NB4 (cell line): ENCODE measurements around the gene TGFBR3L.

Experiments
- DNase-seq: peaks from one replicate; pipeline ENCODE4 v3.0.0; 2010; ENCODE audit warnings: low read depth
- H3K4me3 ChIP-seq: one replicate; pipeline ENCODE4 v1.5.1; 2011; ENCODE audit warnings: mild to moderate bottlenecking, low read depth, low read length, moderate library complexity
- MYC ChIP-seq: IDR thresholded peaks from 2 replicates; pipeline ENCODE4 v1.6.1; 2011; ENCODE audit warnings: low read depth, low read length
- POLR2A ChIP-seq: IDR thresholded peaks from 2 replicates; pipeline ENCODE4 v1.6.1; 2011; ENCODE audit warnings: mild to moderate bottlenecking; ENCODE audit not compliant: insufficient read length; ENCODE audit errors: extremely low read depth
- TF ChIP-seq, protein P1 (sequence below): IDR thresholded peaks from one replicate; pipeline ENCODE4 v1.5.1; 2012; ENCODE audit warnings: low read depth, low read length
- TF ChIP-seq, protein P2 (sequence below): IDR thresholded peaks from 2 replicates; pipeline ENCODE4 v1.6.1; 2011; ENCODE audit warnings: low read depth, low read length

TGFBR3L gene

DNA sequence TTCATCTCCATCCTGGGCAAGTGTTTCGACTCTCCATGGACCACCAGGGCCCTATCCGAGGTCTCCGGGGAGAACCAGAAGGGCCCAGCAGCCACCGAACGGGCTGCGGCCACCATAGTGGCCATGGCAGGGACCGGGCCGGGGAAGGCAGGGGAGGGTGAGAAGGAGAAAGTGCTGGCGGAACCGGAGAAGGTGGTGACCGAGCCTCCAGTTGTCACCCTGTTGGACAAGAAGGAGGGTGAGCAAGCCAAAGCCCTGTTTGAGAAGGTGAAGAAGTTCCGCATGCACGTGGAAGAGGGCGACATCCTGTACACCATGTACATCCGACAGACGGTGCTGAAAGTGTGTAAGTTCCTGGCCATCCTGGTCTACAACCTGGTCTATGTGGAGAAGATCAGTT is 15.7 kb upstream of the TGFBR3L start:
- DNase-seq = no peak
- H3K4me3 ChIP-seq = no peak overlapping the region
- TF ChIP-seq, protein P1, sequence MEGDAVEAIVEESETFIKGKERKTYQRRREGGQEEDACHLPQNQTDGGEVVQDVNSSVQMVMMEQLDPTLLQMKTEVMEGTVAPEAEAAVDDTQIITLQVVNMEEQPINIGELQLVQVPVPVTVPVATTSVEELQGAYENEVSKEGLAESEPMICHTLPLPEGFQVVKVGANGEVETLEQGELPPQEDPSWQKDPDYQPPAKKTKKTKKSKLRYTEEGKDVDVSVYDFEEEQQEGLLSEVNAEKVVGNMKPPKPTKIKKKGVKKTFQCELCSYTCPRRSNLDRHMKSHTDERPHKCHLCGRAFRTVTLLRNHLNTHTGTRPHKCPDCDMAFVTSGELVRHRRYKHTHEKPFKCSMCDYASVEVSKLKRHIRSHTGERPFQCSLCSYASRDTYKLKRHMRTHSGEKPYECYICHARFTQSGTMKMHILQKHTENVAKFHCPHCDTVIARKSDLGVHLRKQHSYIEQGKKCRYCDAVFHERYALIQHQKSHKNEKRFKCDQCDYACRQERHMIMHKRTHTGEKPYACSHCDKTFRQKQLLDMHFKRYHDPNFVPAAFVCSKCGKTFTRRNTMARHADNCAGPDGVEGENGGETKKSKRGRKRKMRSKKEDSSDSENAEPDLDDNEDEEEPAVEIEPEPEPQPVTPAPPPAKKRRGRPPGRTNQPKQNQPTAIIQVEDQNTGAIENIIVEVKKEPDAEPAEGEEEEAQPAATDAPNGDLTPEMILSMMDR = no peak
- TF ChIP-seq MYC (no peak), POLR2A (no peak)
- TF ChIP-seq, protein P2, sequence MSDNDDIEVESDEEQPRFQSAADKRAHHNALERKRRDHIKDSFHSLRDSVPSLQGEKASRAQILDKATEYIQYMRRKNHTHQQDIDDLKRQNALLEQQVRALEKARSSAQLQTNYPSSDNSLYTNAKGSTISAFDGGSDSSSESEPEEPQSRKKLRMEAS = no peak

DNA sequence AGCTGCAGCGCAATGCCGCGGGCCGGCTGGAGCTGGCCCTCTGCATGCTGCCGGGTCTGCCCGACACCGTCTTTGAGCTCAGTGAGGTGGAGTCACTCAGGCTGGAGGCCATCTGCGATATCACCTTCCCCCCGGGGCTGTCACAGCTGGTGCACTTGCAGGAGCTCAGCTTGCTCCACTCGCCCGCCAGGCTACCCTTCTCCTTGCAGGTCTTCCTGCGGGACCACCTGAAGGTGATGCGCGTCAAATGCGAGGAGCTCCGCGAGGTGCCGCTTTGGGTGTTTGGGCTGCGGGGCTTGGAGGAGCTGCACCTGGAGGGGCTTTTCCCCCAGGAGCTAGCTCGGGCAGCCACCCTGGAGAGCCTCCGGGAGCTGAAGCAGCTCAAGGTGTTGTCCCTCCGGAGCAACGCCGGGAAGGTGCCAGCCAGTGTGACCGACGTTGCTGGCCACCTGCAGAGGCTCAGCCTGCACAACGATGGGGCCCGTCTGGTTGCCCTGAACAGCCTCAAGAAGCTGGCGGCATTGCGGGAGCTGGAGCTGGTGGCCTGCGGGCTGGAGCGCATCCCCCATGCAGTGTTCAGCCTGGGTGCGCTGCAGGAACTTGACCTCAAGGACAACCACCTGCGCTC is 14.8 kb upstream of the TGFBR3L start:
- TF ChIP-seq, protein P1 = no peak
- TF ChIP-seq MYC = no peak
- TF ChIP-seq, protein P2 = no peak
- no peak for TF ChIP-seq POLR2A
- DNase-seq = no peak
- H3K4me3 ChIP-seq = no peak overlapping the region

DNA sequence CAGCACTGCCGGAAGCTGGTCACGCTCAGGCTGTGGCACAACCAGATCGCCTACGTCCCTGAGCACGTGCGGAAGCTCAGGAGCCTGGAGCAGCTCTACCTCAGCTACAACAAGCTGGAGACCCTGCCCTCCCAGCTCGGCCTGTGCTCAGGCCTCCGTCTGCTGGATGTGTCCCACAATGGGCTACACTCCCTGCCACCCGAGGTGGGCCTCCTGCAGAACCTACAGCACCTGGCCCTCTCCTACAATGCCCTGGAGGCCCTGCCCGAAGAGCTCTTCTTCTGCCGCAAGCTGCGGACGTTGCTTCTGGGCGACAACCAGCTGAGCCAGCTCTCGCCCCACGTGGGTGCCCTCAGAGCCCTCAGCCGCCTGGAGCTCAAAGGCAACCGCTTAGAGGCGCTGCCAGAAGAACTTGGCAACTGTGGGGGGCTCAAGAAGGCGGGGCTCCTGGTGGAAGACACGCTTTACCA is 14.2 kb upstream of the TGFBR3L start:
- TF ChIP-seq, protein P2 = no peak
- TF ChIP-seq, protein P1 = no peak
- no peak for TF ChIP-seq MYC
- no peak for TF ChIP-seq POLR2A
- DNase-seq = no peak

DNA sequence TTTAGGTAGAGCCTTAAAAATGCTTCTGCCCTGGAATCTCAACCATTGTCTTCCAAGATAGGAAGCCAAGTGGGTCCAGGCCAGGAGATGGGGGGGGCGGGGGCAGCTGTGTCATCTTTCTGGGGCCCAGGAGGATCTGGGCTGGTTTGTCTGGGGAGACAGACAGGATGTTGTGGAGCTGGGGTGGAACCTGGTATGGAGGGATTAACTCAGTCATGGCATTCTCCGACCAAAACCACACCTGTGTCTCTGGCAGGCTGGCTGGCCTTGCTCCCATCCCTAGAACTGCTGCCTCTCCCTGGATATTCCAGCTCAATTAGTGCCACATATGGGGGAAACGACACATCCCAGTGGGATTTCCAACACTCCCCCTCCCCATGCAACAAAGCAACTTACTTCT is 13.7 kb upstream of the TGFBR3L start:
- no peak for DNase-seq
- TF ChIP-seq, protein P2 = no peak
- TF ChIP-seq POLR2A (no peak), MYC (no peak)
- TF ChIP-seq, protein P1 = no peak

More for the DNA sequence above, 14.2 kb upstream of the TGFBR3L start:
- H3K4me3 ChIP-seq = no peak overlapping the region

DNA sequence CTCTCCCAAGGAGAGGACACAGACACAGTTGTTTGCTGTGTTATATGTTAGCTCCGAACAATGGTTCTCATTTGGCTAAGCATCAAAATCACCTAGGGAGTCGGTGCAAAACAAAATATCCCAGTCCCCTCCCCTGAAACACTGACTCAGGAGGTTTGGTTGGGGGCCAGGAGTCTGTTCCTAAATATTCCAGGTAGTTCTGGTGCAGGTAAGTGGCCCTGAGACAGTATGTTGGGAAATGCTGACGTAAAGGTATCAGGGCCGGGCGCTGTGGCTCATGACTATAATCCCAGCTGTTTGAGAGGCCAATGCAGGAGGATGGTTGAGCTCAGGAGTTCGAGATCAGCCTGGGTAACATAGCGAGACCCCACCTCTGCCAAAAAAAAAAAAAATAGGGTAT is 13.3 kb upstream of the TGFBR3L start:
- no peak overlapping the region for H3K4me3 ChIP-seq
- no peak for TF ChIP-seq MYC
- TF ChIP-seq, protein P1 = no peak
- no peak for TF ChIP-seq POLR2A
- TF ChIP-seq, protein P2 = no peak
- DNase-seq = no peak

More for the DNA sequence above, 13.7 kb upstream of the TGFBR3L start:
- H3K4me3 ChIP-seq = no peak overlapping the region
